Neural cell (in vitro differentiated cells): ENCODE data around the gene CHD2. TPM values are rescaled to one million over a fixed set of nuclear protein-coding genes. Genes with fewer than 3 reads are reported as not detected.

Experiments used
- H2AFZ ChIP-seq: fragments of 200-600, 300-800 bp; sonication (generic), shearing (Covaris generic); 2 replicates; pipeline ENCODE4 v1.6.0; 2014; ENCODE audit warnings: low read depth, mild to moderate bottlenecking, antibody characterized with exemption, low read length, moderate library complexity
- H3F3A ChIP-seq: fragments of 200-600 bp; shearing (Covaris generic); 2 replicates; pipeline ENCODE4 v1.6.1; 2016; ENCODE audit warnings: mild to moderate bottlenecking, moderate library complexity, mixed read lengths, antibody characterized with exemption, low read length; ENCODE audit not compliant: insufficient read depth, poor library complexity, severe bottlenecking
- H3K27ac ChIP-seq: fragments of 200-600, 300-800 bp; sonication (generic), shearing (Covaris generic); 2 replicates; pipeline ENCODE4 v1.5.1; 2014; ENCODE audit warnings: mild to moderate bottlenecking, low read length, moderate library complexity
- H3K27me3 ChIP-seq: fragments of 300-800, 200-600 bp; sonication (generic), shearing (Covaris generic); 2 replicates; pipeline ENCODE4 v1.6.0; 2014; ENCODE audit warnings: mild to moderate bottlenecking, low read depth, low read length, moderate library complexity; ENCODE audit not compliant: insufficient read depth
- H3K36me3 ChIP-seq: fragments of 300-800, 200-600 bp; sonication (generic), shearing (Covaris generic); 2 replicates; pipeline ENCODE4 v1.5.1; 2014; ENCODE audit warnings: mild to moderate bottlenecking, antibody characterized with exemption, low read length, moderate library complexity; ENCODE audit not compliant: insufficient read depth
- H3K4me2 ChIP-seq: fragments of 300-800, 200-600 bp; sonication (generic), shearing (Covaris generic); 2 replicates; pipeline ENCODE4 v1.6.0; 2014; ENCODE audit warnings: mild to moderate bottlenecking, low read length
- H3K4me3 ChIP-seq: fragments of 300-800, 200-600 bp; sonication (generic), shearing (Covaris generic); 2 replicates; pipeline ENCODE4 v1.5.1; 2014; ENCODE audit warnings: mild to moderate bottlenecking, low read length, moderate library complexity
- H3K79me2 ChIP-seq: fragments of 200-600 bp; shearing (Covaris generic); replicated peaks from 2 replicates; pipeline ENCODE4 v1.6.0; 2014; ENCODE audit warnings: mild to moderate bottlenecking, low read length, moderate library complexity; ENCODE audit not compliant: insufficient read depth
- H3K9ac ChIP-seq: fragments of 300-800, 200-600 bp; sonication (generic), shearing (Covaris generic); 2 replicates; pipeline ENCODE4 v1.6.1; 2016; ENCODE audit warnings: mild to moderate bottlenecking, low read length, mixed read lengths
- H3K9me2 ChIP-seq: fragments of 200-600 bp; shearing (Covaris generic); 2 replicates; pipeline ENCODE4 v1.6.1; 2016; ENCODE audit warnings: mild to moderate bottlenecking, low read length, mixed read lengths; ENCODE audit not compliant: insufficient read depth
- H3K9me3 ChIP-seq: fragments of 200-600, 300-800 bp; sonication (generic), shearing (Covaris generic); 2 replicates; pipeline ENCODE4 v1.6.1; 2016; ENCODE audit warnings: mild to moderate bottlenecking, mixed run types, low read length, moderate library complexity, mixed read lengths
- H4K20me1 ChIP-seq: fragments of 200-600 bp; shearing (Covaris generic); 2 replicates; pipeline ENCODE4 v1.6.1; 2016; ENCODE audit warnings: mild to moderate bottlenecking, mixed run types; ENCODE audit not compliant: insufficient read depth
- EP300 ChIP-seq: fragments of 450-650 bp; conservative IDR thresholded peaks from 2 replicates; pipeline ENCODE4 v1.6.1; 2014; ENCODE audit warnings: antibody characterized with exemption, mild to moderate bottlenecking, moderate library complexity; ENCODE audit not compliant: poor library complexity, severe bottlenecking
- EZH2 ChIP-seq: fragments of 200-600, 300-800 bp; shearing (Covaris generic), sonication (generic); IDR thresholded peaks from 2 replicates; pipeline ENCODE4 v1.6.1; 2014; ENCODE audit warnings: antibody characterized with exemption, low read length, borderline replicate concordance, mild to moderate bottlenecking; ENCODE audit not compliant: insufficient read depth, poor library complexity, severe bottlenecking
- MXI1 ChIP-seq: fragments of 450-650 bp; conservative IDR thresholded peaks from 2 replicates; pipeline ENCODE4 v1.6.1; 2014; ENCODE audit warnings: antibody characterized with exemption, mild to moderate bottlenecking; ENCODE audit not compliant: poor library complexity, severe bottlenecking
- POLR2AphosphoS5 ChIP-seq: IDR thresholded peaks from 2 replicates; pipeline ENCODE4 v1.6.1; 2012
- RAD21 ChIP-seq: fragments of 450-650 bp; conservative IDR thresholded peaks from 2 replicates; pipeline ENCODE4 v1.6.1; 2014; ENCODE audit warnings: antibody characterized with exemption, mild to moderate bottlenecking, moderate library complexity
- SMC3 ChIP-seq: fragments of 450-650 bp; conservative IDR thresholded peaks from 2 replicates; pipeline ENCODE4 v1.6.1; 2014; ENCODE audit warnings: antibody characterized with exemption, mild to moderate bottlenecking, moderate library complexity; ENCODE audit not compliant: poor library complexity
- TAF1 ChIP-seq: IDR thresholded peaks from 2 replicates; pipeline ENCODE4 v1.6.1; 2012; ENCODE audit warnings: low read depth
- polyA plus RNA-seq: library from polyadenylated mRNA; depleted of rRNA; stranded (reverse); fragments of >200 nt; gene quantifications from 2 replicates; pipeline ENCODE4 v1.2.3, GENCODE V29; 2014
- TF ChIP-seq, protein P1 (sequence below): fragments of 450-650 bp; IDR thresholded peaks from 2 replicates; pipeline ENCODE4 v1.5.1; 2014; ENCODE audit warnings: antibody characterized with exemption, mild to moderate bottlenecking, moderate library complexity; ENCODE audit not compliant: poor library complexity, severe bottlenecking
- TF ChIP-seq, protein P2 (sequence below): IDR thresholded peaks from 2 replicates; pipeline ENCODE4 v1.6.1; 2012; ENCODE audit warnings: borderline replicate concordance

Gene CHD2
- polyA plus RNA-seq, 1 donor from 2014 or later = 113 TPM

DNA sequence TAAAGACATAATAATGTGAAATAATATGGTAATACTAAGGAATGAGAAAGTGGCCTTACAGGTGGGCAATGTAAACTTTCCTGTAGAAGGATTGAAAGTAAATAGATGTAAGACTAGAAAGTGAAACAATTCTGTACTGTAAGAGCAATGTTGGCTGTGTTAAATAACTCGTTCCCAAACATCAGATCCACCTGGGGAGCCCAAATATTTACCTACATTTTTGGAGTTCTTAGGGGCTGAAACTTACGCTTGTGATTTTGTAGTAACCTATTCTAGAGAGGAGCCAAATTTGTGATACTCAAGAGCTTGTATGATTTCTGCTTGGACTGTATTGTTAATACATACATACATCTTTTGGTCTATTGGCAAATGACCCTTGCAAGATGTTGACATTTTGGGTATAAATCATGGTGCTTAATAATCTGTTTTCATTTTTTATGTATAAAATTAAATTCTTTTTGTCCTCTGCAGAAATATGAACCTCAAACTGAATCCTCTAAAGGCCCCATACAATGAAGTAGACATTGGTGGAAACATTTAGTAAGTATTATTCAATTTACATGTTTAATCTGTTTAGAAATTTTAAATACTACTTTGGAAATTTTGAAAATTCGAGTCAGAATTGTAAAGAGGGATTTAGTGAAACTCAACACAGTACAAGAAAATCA is 8.5 kb upstream of the CHD2 start:
- no peak overlapping the region for H3K4me3 ChIP-seq

DNA sequence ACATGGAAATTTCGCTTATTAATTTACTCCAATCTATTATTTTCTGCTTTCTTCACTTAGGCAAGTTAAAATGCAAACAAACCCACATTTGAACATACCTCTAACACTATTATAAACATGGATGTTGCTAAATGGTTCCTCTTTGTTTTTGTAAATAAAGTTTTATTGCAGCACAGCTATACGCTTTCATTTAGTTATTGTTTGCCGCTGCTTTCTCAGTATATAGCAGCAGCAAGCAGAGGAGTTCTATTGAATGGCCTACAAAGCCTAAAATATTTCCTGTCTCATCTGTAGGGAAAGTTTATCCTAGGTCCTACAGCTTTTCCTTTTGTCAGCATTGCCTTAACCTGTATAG is 7.9 kb upstream of the CHD2 start:
- Histone ChIP-seq H3K9ac (no peak overlapping the region), H2AFZ (no peak overlapping the region), H3K4me2 (no peak overlapping the region), H4K20me1 (no peaks in the 10 kb centered on the region), H3K4me3 (no peak overlapping the region), H3K27me3 (no peaks in the 10 kb centered on the region), H3K27ac (no peak overlapping the region), H3K79me2 (peaks cover 99% of the 10 kb centered on the region), H3K36me3 (peaks cover 18% of the 10 kb centered on the region), H3F3A (peaks cover under 1% of the 10 kb centered on the region), H3K9me2 (no peaks in the 10 kb centered on the region), H3K9me3 (no peaks in the 10 kb centered on the region)
- TF ChIP-seq SMC3 (no peak), EZH2 (no peak), EP300 (no peak), RAD21 (no peak), POLR2AphosphoS5 (no peak), TAF1 (no peak), MXI1 (no peak)
- TF ChIP-seq, protein P1, sequence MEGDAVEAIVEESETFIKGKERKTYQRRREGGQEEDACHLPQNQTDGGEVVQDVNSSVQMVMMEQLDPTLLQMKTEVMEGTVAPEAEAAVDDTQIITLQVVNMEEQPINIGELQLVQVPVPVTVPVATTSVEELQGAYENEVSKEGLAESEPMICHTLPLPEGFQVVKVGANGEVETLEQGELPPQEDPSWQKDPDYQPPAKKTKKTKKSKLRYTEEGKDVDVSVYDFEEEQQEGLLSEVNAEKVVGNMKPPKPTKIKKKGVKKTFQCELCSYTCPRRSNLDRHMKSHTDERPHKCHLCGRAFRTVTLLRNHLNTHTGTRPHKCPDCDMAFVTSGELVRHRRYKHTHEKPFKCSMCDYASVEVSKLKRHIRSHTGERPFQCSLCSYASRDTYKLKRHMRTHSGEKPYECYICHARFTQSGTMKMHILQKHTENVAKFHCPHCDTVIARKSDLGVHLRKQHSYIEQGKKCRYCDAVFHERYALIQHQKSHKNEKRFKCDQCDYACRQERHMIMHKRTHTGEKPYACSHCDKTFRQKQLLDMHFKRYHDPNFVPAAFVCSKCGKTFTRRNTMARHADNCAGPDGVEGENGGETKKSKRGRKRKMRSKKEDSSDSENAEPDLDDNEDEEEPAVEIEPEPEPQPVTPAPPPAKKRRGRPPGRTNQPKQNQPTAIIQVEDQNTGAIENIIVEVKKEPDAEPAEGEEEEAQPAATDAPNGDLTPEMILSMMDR = no peak
- TF ChIP-seq, protein P2, sequence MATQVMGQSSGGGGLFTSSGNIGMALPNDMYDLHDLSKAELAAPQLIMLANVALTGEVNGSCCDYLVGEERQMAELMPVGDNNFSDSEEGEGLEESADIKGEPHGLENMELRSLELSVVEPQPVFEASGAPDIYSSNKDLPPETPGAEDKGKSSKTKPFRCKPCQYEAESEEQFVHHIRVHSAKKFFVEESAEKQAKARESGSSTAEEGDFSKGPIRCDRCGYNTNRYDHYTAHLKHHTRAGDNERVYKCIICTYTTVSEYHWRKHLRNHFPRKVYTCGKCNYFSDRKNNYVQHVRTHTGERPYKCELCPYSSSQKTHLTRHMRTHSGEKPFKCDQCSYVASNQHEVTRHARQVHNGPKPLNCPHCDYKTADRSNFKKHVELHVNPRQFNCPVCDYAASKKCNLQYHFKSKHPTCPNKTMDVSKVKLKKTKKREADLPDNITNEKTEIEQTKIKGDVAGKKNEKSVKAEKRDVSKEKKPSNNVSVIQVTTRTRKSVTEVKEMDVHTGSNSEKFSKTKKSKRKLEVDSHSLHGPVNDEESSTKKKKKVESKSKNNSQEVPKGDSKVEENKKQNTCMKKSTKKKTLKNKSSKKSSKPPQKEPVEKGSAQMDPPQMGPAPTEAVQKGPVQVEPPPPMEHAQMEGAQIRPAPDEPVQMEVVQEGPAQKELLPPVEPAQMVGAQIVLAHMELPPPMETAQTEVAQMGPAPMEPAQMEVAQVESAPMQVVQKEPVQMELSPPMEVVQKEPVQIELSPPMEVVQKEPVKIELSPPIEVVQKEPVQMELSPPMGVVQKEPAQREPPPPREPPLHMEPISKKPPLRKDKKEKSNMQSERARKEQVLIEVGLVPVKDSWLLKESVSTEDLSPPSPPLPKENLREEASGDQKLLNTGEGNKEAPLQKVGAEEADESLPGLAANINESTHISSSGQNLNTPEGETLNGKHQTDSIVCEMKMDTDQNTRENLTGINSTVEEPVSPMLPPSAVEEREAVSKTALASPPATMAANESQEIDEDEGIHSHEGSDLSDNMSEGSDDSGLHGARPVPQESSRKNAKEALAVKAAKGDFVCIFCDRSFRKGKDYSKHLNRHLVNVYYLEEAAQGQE = no peak

More for the DNA sequence above, 8.5 kb upstream of the CHD2 start:
- Histone ChIP-seq H3K36me3 (peaks cover 19% of the 10 kb centered on the region), H3K4me2 (no peak overlapping the region), H3K9me2 (no peaks in the 10 kb centered on the region), H3K9ac (no peak overlapping the region), H3K9me3 (no peaks in the 10 kb centered on the region), H4K20me1 (no peaks in the 10 kb centered on the region), H3F3A (no peaks in the 10 kb centered on the region), H2AFZ (no peak overlapping the region), H3K27me3 (no peaks in the 10 kb centered on the region), H3K27ac (no peak overlapping the region), H3K79me2 (peaks cover 99% of the 10 kb centered on the region)
- TF ChIP-seq SMC3 (no peak), EP300 (no peak), EZH2 (no peak), TAF1 (no peak), MXI1 (no peak), RAD21 (no peak), POLR2AphosphoS5 (no peak)
- TF ChIP-seq, protein P1 = no peak
- TF ChIP-seq, protein P2 = no peak
